GM12878 (cell line): ENCODE data around the gene ARL16. TPM values are rescaled to one million over a fixed set of nuclear protein-coding genes. Genes with fewer than 3 reads are reported as not detected.

Experiments used
- ATAC-seq: fragments of 200-7000 bp; cut with Tn5 transposase; 3 replicates; pipeline ENCODE4 v1.9.1; 2020; ENCODE audit warnings: mild to moderate bottlenecking, moderate library complexity
- BruUV-seq: library from RNA; stranded (reverse); fragments of 400-500 nt; replicated peaks from 2 replicates; lab custom pipeline; 2021; lab: Mats Ljungman, UMichigan
- CTCF ChIA-PET: fragments of 300-600 bp; sonication (Branson Sonifier 250); formaldehyde crosslinking; extraction: SDS; loops from one replicate; lab custom pipeline; 2021; ENCODE audit warnings: inconsistent platforms; lab: Yijun Ruan, JAX
- POLR2A ChIA-PET: fragments of 350-600 bp; formaldehyde crosslinking; extraction: SDS; loops from one replicate; lab custom pipeline; 2021; ENCODE audit warnings: inconsistent platforms; lab: Charles Lee
- RAD21 ChIA-PET: fragments of 300-600 bp; sonication (Branson Sonifier 250); formaldehyde crosslinking; loops from one replicate; lab custom pipeline; 2023; ENCODE audit warnings: antibody characterized with exemption; ENCODE audit not compliant: unreplicated experiment; lab: Charles Lee
- SMC1A ChIA-PET: fragments of 300-600 bp; sonication (Branson Sonifier 250); formaldehyde crosslinking; loops from one replicate; lab custom pipeline; 2023; ENCODE audit not compliant: unreplicated experiment, uncharacterized antibody; lab: Charles Lee
- DNase-seq: peaks from one replicate; pipeline ENCODE4 v3.0.0-alpha.2; 2011; ENCODE audit warnings: low read depth, low spot score
- FAIRE-seq: peaks from 3 replicates; lab custom pipeline; 2011; peaks lifted over from hg19 to GRCh38; lab: Jason Lieb, UNC
- H2AFZ ChIP-seq: 2 replicates; pipeline ENCODE4 v1.6.0; 2011; ENCODE audit warnings: low read depth, low read length, control low read depth; ENCODE audit not compliant: control insufficient read depth
- H3K27ac ChIP-seq: 2 replicates; pipeline ENCODE4 v1.5.1; 2011; ENCODE audit warnings: control low read depth; ENCODE audit not compliant: control insufficient read depth, insufficient read depth
- H3K27me3 ChIP-seq, 2 experiments: replicated peaks in 1 of 2; 2 replicates each; pipeline versions ENCODE4 v1.6.0 to v1.6.1; 2011; ENCODE audit warnings: low read length in 1 of 2; ENCODE audit not compliant: control insufficient read depth in 2 of 2, insufficient read depth in 2 of 2
- H3K36me3 ChIP-seq, 2 experiments: 2 replicates each; pipeline ENCODE4 v1.5.1; 2011; ENCODE audit warnings: low read length in 1 of 2; ENCODE audit not compliant: control insufficient read depth in 2 of 2, insufficient read depth in 2 of 2
- H3K4me1 ChIP-seq: 2 replicates; pipeline ENCODE4 v1.6.1; 2011; ENCODE audit warnings: mild to moderate bottlenecking, low read length, moderate library complexity, mixed read lengths; ENCODE audit not compliant: control insufficient read depth, insufficient read depth
- H3K4me2 ChIP-seq: 2 replicates; pipeline ENCODE4 v1.6.0; 2011; ENCODE audit warnings: control low read depth; ENCODE audit not compliant: control insufficient read depth, insufficient read depth
- H3K4me3 ChIP-seq: fragments of 200-600 bp; sonication (generic); 2 replicates; pipeline ENCODE4 v1.5.1; 2016
- H3K79me2 ChIP-seq: 2 replicates; pipeline ENCODE4 v1.6.0; 2011; ENCODE audit warnings: low read length; ENCODE audit not compliant: control insufficient read depth, insufficient read depth
- H3K9ac ChIP-seq: 2 replicates; pipeline ENCODE4 v1.8.0; 2011; ENCODE audit warnings: low read length, control low read depth, mixed read lengths; ENCODE audit not compliant: control insufficient read depth, insufficient read depth
- H3K9me3 ChIP-seq: replicated peaks from 3 replicates; pipeline ENCODE4 v1.5.1; 2011; ENCODE audit warnings: mild to moderate bottlenecking, low read length; ENCODE audit not compliant: control insufficient read depth, insufficient read depth
- H4K20me1 ChIP-seq: 2 replicates; pipeline ENCODE4 v1.6.0; 2011; ENCODE audit not compliant: control insufficient read depth, insufficient read depth
- EGR1 ChIP-seq, 2 experiments: IDR thresholded peaks; 1 replicate in 1 of 2; 2 replicates in 1 of 2; pipeline ENCODE4 v1.6.1; 2011 to 2012; ENCODE audit warnings: low read depth in 2 of 2, low read length in 2 of 2, borderline replicate concordance in 1 of 2, mild to moderate bottlenecking in 1 of 2, moderate library complexity in 1 of 2
- LARP7 ChIP-seq: fragments of 450-650 bp; IDR thresholded peaks from 2 replicates; pipeline ENCODE4 v1.6.1; 2017; ENCODE audit warnings: mild to moderate bottlenecking
- NBN ChIP-seq: fragments of 450-650 bp; IDR thresholded peaks from 2 replicates; pipeline ENCODE4 v1.6.1; 2016
- RELB ChIP-seq: fragments of 450-650 bp; IDR thresholded peaks from 2 replicates; pipeline ENCODE4 v1.6.1; 2017; ENCODE audit warnings: low read depth, mild to moderate bottlenecking, moderate library complexity
- SP1 ChIP-seq: IDR thresholded peaks from one replicate; pipeline ENCODE4 v1.6.1; 2011; ENCODE audit warnings: low read depth, low read length
- TCF12 ChIP-seq: IDR thresholded peaks from 2 replicates; pipeline ENCODE4 v1.6.1; 2011; ENCODE audit warnings: low read depth, mild to moderate bottlenecking, low read length
- WGBS: methylation state at CpG from one replicate; pipeline ENCODE4 v1.1.6; 2016; ENCODE audit warnings: low lambda C conversion rate; ENCODE audit not compliant: insufficient replicate concordance, insufficient coverage; ENCODE audit errors: missing lambda C conversion rate; 5-methylcytosine and 5-hydroxymethylcytosine counted together
- in situ Hi-C: fragments of 300-500 bp; cut with MboI; formaldehyde crosslinking; loops from 9 replicates; pipeline ENCODE4 v1.14.3; 2018; ENCODE audit warnings: mixed read lengths
- intact Hi-C: fragments of 100-400 bp; cut with micrococcal nuclease; formaldehyde crosslinking; loops from one replicate; pipeline ENCODE4 v1.14.2; 2022; ENCODE audit not compliant: unreplicated experiment
- polyA plus RNA-seq, 11 experiments: library from polyadenylated mRNA; depleted of rRNA in 4 of 11; unstranded in 6 of 11; stranded (reverse) in 5 of 11; fragments of >200 nt; fragmentation: Nextera tagmentation in 4 of 11; fragmentation: Illumina TruSeq in 1 of 11; extraction: Ambion mirVana in 4 of 11; extraction: Trizol in 1 of 11; gene quantifications; 1 replicate in 1 of 11; 2 replicates in 10 of 11; pipeline versions ENCODE4 v1.2.1 to v1.2.3, GENCODE V29; 2011 to 2016; ENCODE audit warnings: inconsistent platforms in 2 of 11, missing spikeins in 2 of 11, low read depth in 1 of 11
- total RNA-seq, 4 experiments: library from RNA; depleted of rRNA in 3 of 4; stranded (reverse); fragments of >200 nt in 3 of 4; fragmentation: Illumina TruSeq in 1 of 4; extraction: Trizol in 1 of 4; gene quantifications; 2 replicates each; pipeline versions ENCODE4 v1.2.1 to v1.2.3, GENCODE V29; 2013 to 2021

Gene ARL16
- total and polyA plus RNA-seq, 10 of the 15 experiments (the other 5 are each of a cell fraction or from before 2014, with no cell fraction given), result 4.7 to 47.6 (median 30.9) TPM

- FAIRE-seq (no peak), ATAC-seq (no peak; the same call in 2 of the 3 replicates), DNase-seq (no peak)
- Histone ChIP-seq H3K36me3 (peaks cover 19 to 58% of the 10 kb centered on the region in 2 experiments; a peak in 3 of 4 replicates), H3K4me2 (no peak overlapping the region), H3K9me3 (no peaks in the 10 kb centered on the region), H3K79me2 (no peaks in the 10 kb centered on the region), H4K20me1 (no peaks in the 10 kb centered on the region; the same call in 1 of the 2 replicates), H3K27ac (no peak overlapping the region), H3K9ac (no peak overlapping the region), H3K4me3 (no peak overlapping the region), H3K4me1 (no peaks in the 10 kb centered on the region), H2AFZ (no peak overlapping the region), H3K27me3 (no peaks in the 10 kb centered on the region)
- intact Hi-C loops (no loop called here), in situ Hi-C loops (no loop called here)
- TF ChIP-seq SP1 (no peak), NBN (no peak), RELB (no peak)
- ChIA-PET SMC1A (no interaction called here), RAD21 (no interaction called here), POLR2A (no interaction called here), CTCF (no interaction called here)
- whole genome bisulfite sequencing, result 93% methylated on average over 23 of the region's 35 CpGs
- no TSS peak for BruUV-seq
These were observed 10.1 kb upstream of the ARL16 start for GRCh38 chr17:81693509-81694210.

GRCh38 chr17:81691608-81692007 lies 8.0 kb upstream of the ARL16 start:
- in situ Hi-C loops (no loop called here), intact Hi-C loops (no loop called here)
- WGBS, result 94% methylated on average over 20 of the region's 20 CpGs
- H3K4me2 ChIP-seq, result no peak overlapping the region
- ChIA-PET RAD21 (no interaction called here), SMC1A (no interaction called here), CTCF (no interaction called here)
- ATAC-seq, result no peak
- no TSS peak for BruUV-seq
- H2AFZ ChIP-seq, result no peak overlapping the region
- peaks cover 11 to 63% of the 10 kb centered on the region in 2 experiments; a peak in 3 of 4 replicates for H3K36me3 ChIP-seq
- H3K27me3 ChIP-seq, result no peaks in the 10 kb centered on the region
- no peak for DNase-seq
- H3K79me2 ChIP-seq, result no peaks in the 10 kb centered on the region; the same call in none of the 2 replicates
- no peak for FAIRE-seq
- H3K9ac ChIP-seq, result no peak overlapping the region
- H3K4me1 ChIP-seq, result no peaks in the 10 kb centered on the region
- TF ChIP-seq LARP7, result no peak
- TF ChIP-seq TCF12, result no peak
- no peak for TF ChIP-seq EGR1 (IDR thresholded peaks at IDR 0.05; ENCODE audit: borderline replicate concordance in 1 of 2, low read depth in 2 of 2, low read length in 2 of 2)
- TF ChIP-seq, all 136 proteins: peak for 0
- Histone ChIP-seq H3K9me3 (no peaks in the 10 kb centered on the region), H3K27ac (no peak overlapping the region), H4K20me1 (no peaks in the 10 kb centered on the region; the same call in 1 of the 2 replicates), H3K4me3 (no peak overlapping the region)
- POLR2A ChIA-PET, result no interaction called here
